Medulla oblongata (tissue), 1 donor: ENCODE results near the gene SLC15A5.
A peak's percentile ranks its signal among the peaks of the same experiment; 100 is the strongest.

Experiments used
- DNase-seq: peaks from one replicate; pipeline ENCODE4 v3.0.0-alpha.2; 2015; ENCODE audit errors: extremely low spot score

SLC15A5 gene, protein sequence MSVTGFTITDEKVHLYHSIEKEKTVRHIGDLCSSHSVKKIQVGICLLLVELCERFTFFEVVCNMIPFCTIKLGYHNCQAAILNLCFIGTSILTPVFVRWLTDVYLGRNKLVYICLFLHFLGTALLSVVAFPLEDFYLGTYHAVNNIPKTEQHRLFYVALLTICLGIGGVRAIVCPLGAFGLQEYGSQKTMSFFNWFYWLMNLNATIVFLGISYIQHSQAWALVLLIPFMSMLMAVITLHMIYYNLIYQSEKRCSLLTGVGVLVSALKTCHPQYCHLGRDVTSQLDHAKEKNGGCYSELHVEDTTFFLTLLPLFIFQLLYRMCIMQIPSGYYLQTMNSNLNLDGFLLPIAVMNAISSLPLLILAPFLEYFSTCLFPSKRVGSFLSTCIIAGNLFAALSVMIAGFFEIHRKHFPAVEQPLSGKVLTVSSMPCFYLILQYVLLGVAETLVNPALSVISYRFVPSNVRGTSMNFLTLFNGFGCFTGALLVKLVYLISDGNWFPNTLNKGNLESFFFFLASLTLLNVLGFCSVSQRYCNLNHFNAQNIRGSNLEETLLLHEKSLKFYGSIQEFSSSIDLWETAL

DNA sequence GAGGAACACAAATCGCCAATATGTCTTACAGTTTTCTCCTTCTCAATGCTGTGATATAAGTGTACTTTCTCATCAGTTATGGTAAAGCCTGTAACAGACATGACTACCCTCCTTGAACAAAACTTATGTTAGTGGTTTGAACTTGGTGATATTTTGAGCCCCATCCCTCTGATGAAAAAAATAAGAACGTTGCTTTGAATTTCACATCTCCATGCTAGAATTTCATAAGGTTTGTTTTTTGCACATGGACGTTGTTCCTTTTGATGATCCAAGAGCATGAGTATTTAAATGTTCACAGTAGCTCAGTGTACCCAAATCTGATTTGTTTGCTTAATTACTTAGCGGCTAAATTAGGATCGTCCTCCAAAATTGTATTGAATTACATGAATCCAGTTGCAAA lies at the start of gene SLC15A5:
TSS of gene SLC15A5 (minus strand) at position 101 of the 400 bp plus-strand sequence. CDS start at position 101, 0 bp downstream.
- no peak for DNase-seq

DNA sequence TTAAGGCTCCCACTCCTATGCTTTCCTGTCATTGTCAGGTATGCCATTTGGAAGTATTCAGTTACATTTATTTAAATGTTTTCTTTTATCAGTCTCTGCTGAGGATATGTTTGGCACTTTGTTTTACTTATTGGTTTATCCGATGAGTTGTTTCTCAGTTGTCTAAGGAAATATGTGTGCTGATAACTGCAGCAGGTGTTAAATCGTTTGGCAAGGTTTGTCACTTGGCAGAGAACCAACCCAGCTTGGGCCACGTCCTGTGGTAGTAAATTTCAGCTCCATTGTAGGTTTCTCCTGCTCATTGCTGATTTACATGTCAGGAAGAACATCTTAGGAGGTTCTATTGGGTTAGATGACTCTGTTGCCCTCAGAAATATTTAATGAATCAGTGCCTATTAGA lies 47.9 kb upstream of the SLC15A5 start:
- DNase-seq: no peak

DNA sequence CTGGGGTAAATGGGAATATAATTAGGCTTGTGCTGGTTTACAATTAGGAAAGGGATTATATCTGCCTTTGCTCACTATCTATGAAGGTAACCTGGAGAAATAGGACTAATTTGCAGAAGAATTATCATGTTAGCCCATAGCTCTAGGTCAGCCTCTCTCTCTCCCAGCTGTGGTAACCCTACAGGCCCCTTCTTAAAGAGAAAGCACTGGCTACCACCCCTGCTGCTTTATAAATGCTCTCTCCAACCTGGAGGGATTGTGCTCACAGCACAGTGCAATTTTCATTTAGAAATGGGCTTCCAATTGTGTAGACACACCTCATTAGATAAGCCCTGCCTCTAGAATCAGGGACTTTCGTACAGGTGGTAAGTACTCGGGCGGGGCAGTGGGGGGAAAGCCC lies 47.3 kb upstream of the SLC15A5 start:
- DNase-seq: no peak

DNA sequence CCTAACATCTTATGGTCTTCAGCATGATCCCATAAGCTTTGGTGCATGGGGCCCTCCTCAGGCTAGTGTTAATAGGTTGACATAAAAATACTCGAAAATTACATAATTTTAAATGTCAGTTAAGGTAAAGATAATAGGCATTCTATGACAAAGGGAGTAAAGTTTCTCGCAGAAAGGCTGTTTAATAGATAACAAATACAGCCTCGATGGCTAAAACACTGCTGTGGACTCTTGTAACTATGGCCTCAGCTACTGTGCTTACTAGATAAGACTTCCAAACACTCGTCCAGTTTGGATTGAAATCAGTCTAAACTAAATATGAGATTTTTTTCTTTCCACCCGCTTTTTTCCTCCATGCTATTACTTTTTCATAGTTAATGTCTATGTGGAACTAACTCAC lies 46.8 kb upstream of the SLC15A5 start:
- no peak for DNase-seq

DNA sequence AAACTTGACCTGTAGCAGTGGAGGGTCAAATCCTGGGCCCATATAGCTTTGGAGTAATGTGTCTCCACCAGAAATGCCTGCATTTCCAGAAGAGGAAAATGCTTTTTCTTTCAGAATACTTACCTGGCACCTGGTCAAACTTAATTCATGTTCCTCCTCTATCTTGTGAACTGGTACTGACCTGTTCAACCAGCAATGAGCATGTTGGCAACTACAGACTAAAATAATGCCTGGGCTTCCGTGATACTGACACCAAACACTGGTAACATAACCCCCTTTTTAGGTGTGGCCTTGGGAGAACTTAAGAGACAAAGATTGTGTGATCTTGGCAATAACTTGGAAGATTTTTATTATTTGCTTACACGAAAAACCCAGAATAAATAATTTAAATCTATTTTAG lies 46.2 kb upstream of the SLC15A5 start:
- no peak for DNase-seq

DNA sequence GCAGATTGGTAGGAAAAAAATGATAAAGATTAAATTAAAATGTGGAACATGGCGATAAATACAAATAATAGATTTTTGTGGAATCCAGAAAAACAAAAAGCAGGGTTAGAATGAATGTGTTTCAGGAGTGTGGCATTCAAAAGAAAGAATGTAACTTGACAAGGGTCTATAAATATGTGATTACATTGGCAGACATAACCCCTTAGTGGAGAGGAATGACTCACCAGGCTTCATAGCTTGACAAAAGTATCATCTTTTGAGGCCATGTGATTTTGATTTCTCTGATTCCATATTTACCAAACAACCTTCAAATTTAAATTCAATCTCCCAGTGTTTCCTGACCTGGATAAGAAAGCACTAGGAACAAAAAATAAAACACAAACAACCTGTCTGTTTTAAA lies 45.5 kb upstream of the SLC15A5 start:
- DNase-seq: no peak

DNA sequence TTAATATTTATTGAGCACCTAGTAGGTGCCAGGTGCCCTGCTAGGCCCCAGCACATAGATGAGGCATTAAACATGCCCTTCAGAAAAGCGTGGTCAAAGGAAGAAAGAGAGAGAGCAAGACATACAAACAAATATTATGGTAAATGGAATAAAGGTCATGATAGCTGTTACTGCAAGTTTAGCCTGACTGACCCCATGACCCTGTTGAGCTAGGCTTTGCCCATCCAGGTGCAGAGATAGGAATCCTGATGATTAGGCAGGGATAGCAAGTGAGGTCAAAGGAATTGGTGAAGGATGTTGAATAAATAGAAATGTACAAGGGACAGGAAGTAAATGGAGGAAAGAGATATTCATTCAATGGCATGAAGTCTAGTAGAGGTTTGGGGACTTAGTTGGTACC lies 33.4 kb upstream of the SLC15A5 start:
- no peak for DNase-seq

DNA sequence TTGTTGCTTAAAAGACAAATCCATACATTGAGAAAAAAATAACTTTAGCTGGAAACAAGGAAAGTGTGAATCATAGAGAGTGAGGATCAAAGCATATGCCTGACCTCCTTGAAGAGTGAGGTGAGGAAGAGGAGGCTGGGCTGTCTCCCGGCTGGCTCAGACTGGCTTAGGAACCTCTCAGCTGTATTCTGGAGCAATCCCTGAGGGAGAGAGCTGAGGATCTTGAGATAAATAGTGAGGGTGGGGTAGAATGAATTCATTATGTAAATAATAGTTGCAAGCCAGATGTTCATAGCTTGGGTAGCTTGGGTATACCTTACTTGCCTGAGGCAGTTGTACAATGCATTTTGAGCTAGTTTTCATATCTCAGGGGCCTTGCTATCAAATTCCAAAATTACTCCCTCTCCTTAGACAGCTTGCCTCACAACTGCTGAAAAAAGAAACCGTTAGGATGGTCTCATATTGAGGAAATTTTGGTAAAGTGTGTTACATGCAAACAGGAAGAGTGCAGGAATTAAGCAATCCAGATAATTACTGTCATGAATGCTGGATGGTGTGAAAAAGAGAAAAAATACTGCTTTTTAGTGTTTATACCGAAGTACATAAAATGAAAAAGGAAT lies 30.5 kb upstream of the SLC15A5 start:
- no peak for DNase-seq

DNA sequence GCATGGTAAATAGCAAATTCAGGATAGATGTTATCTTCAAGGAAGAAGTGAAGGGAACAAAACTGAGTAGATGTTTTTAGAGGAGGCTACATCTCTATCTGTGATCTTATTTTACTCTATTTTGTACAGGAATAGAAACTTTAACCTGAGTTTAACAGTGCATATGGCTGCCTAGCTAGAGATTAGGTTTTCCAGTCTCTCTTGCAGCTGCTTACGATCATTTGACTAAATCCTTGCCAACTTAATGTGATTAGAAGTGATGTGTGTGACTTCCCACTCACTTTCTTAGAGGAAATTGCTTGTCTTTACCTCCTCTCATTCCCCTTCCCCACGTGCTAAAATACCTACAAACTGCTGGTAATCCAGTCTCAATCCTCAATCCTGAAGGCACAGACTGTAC lies 26.5 kb upstream of the SLC15A5 start:
- DNase-seq: no peak

DNA sequence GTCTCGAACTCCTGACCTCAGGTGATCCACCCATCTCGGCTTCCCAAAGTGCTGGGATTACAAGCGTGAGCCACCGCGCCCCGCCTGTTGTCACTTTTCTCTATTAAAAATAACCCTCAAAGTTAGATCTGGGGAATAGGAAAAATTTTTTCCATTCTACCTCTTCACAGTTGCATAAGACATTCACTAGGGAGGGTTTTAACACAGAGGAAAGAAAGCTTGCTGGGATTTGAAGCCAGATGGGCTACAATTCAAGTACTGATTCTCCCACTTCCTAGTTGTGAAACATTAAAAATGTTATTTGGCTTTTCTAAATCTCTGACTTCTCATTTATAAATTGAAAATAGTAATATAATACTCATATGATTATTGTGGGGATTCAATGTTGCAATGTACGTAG lies 23.3 kb upstream of the SLC15A5 start:
- DNase-seq: no peak

DNA sequence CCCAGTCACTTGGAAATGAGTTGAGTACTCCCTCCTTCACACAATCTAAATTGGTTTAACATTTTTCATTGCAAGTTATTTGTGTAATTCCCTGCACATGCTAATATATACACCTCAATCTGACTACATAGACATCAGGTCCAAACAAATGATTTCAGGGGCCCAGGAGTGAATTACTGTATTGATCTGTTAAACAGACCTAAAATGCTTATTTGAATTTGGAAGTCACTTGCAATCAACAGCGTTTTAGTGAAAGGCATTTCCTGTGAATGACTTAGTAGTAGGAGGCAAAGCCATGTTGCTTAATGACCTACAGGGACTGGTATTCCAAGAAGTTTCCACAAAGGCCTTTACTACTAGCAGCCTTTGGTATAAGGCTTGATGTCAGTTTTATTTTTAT lies 22.6 kb upstream of the SLC15A5 start:
- no peak for DNase-seq

DNA sequence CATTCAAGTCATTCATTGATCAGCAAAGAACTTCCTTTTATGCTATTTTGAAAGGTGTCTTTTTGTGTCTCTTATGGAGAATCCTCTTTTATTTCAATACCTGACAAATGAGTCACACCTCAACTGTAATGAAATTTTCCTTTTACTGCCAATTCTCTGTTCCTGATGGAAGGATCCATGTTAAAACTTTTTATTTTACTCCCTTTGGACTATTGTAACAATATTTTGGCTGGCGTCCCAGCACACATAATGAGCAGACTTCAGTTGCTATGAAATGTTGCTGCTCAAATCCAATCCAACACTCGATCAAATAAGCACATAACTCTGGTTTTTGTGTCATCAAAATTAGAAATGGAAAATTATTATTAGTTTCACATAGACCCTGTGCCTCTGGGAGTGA lies 21.9 kb upstream of the SLC15A5 start:
- peak; percentile 3 for DNase-seq

DNA sequence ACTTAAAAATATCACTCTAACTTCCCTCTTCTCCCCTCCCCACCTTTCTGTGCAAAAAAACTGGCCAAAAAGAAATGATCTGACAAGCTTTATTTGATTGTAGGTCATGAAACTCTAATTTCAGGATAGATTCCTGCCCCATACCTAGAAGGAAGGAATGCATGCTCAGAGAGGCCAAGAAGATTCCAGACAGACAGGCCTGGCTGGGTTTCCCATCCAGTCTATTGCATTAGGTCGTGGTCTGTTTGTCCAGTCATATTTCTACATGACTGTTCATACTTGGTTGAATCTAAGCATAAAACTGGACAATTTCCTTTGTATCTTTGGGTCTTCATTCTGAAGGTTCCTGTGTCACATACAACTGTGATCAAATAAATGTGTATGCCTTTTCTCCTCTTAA lies 20.0 kb upstream of the SLC15A5 start:
- no peak for DNase-seq

DNA sequence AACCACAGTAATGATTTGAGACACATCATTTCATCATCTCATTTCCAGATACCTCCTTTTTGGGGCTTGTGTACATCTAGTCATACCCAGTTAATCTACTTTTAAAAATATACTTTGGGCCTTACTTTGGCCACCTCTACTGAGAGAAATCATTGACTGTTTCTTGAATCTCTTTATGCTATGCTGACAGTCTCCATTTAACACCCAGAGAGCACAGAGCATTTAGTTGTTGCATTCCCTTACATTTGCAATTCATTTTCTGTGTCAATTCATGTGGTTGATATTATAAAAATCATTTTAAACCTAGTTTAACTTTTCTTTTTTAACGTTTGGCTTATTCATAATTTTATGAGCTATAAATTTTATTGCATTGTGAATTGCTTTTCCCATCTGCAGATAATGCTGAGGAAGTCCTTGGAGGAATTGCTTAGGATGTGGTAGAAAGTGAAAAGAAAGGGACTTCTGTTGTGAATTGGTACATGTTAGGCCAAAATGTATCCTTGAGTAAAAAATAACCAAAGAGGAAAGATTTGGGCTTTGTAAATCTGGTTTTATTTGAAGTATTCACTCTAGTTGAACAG lies 17.0 kb upstream of the SLC15A5 start:
- no peak for DNase-seq

DNA sequence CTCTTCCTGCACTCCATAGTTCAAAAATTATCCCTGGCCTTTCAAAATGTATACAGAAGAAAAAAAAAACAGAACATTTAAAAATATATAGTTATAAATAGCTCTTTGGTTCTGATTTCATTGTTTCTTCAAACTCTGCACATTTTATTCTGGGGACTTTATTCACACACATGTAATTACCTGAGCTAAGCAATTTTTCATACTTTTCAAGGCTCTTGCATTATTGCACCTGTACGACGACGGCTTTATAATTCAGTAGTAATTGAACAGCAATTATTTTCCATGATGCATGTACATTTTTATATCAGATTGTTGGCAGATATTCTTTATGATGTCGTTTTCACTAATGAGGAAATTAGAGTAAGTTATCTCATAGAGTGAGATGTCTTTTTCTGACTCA lies 13.5 kb upstream of the SLC15A5 start:
- DNase-seq: no peak

DNA sequence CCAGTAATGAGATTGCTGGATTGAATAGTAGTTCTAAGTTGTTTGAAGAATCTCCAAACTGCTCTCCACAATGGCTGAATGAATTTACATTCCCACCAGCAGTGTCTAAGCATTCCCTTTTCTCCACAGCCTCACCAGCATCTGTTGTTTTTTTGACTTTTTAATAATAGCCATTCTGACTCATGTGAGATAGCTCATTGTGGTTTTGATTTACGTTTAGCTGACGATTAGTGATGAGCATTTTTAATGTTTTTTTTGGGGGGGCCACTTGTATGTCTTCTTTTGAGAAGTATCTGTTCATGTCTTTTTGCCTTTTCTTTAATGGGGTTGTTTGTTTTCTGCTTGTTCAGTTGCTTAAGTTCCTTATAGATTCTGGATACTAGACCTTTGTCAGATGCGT lies 8.1 kb upstream of the SLC15A5 start:
- DNase-seq: no peak

DNA sequence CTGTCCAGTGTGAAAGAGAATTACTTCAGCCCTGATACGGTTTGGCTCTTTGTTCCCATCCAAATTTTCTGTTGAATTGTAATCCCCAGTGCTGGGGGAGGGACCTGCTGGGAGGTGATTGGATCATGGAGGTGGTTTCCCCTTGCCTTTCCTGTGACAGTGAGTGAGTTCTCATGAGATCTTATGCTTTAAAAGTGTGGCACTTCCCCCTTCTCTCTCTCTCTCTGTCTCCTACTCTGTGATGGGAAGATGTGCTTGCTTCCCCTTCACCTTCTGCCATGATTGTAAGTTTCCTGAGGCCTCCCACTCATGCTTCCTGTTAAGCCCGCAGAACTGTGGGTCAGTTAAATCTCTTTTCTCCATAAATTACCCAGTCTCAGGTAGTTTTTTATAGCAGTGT lies 5.5 kb upstream of the SLC15A5 start:
- no peak for DNase-seq

DNA sequence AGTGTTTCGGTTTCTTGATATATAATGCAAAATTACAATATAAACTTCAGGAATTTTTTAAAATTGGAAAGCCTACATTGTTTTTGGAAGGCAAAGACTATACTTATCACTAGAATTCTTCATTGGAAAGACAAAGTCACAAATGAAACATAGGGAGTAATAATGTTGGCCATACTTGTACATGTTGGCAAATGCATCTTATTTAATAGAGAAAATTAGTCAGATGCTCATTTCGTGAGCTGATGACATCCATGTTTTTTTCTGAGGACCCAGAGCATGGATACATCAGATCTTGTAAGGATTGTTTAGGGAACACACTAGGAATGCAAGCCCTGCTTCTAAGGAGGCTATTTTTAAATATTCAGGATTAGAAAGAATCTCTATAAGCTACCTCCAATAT lies 4.6 kb upstream of the SLC15A5 start:
- no peak for DNase-seq

DNA sequence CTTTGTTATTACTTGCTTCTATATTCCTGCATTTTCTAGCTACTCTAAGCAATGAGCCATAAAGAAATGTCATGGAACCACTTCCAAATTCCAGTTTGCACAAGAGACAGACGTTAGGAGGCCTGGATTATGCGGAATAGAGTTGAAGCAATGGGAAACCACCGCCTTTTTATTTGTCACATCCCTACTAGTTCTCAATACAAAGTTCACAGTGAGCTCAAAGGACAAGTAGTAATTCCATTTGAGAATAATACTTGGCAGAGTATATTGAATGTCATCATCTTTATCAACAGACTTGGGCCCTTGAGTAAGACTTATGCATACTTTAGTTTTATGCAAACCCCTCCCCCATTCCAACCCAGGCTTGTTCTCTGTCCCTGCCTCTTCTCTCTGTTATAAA lies 3.7 kb upstream of the SLC15A5 start:
- no peak for DNase-seq

DNA sequence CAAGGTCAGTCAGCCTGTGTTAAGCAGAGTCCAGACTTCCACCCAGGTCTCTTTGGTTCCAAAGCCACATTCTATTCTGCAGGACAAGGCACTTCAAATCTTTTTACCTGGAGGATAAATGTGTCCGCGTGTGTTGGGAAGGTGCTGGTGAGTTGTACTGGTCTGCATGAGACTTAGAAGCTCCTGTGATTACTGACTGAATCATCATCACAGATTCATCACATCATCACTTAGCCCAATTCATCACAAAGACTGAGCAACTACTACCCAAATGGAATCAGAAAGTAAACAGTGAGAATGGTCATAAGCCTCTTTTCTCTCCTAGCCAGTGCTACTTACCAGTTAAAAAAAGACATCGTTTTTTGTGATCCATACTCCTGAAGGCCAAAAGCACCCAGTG lies 5.3 kb downstream of the SLC15A5 start:
- DNase-seq: no peak

DNA sequence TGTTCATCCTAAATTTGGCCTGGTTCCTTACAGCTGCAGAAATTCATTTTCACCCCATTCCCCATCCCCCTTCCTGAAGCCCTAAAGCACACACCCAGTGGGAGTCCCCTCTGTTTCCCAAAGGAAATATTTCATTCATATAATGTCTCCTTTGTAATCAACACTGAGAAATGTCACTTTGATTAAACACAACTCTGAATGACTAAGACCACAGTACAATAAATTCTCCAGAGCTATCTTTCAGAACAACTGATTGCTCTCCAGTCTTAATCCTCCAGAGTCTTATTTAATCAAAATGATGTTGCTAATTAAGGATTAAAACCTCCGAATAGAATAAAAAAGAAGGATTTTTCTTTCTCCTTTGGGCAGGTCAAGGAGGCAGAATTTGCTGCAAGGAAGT lies 6.4 kb downstream of the SLC15A5 start:
- DNase-seq: no peak

DNA sequence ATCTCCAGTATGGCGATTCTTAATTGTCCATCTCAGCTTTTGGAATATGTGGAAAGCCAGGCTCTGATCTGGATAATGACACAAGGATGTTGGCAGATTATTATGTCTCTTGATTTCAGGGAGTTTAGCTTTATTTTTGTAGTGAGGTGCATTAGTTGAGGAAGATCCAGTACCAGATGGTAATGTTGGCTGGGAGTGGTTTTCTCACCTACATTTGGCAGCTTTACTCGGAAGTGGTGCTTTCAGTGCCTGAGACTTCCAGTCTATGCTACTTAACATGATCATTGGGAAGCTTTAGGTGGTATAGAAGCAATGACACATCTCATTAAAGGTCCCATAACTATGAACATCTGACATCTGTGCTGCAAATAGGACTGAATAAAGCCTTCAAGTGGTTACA lies 7.5 kb downstream of the SLC15A5 start:
- no peak for DNase-seq

DNA sequence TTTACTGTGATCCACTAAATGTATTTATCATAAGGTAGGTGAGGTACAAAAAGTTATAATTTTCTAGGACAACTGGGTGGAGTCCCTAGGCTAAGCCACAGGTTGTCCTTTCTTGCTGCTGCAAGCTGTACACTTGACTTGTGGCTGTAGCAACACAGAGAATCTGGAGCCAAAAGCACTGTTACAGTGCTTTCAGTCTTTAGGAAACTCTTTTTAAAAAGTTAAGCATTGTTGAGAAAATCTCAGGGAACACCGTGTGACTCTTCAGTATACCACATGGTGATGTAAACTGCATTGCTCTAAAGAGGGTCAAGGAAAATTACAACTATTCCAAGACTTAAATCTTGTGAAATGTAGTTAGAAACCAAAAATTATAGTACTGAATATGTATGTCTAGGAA lies 11.4 kb downstream of the SLC15A5 start:
- no peak for DNase-seq
